NT2/D1 (cell line): ENCODE data around the gene PTPRG.

ENCODE experiments used
- DNase-seq: peaks from one replicate; pipeline ENCODE4 v3.0.0-alpha.2; 2011; ENCODE audit warnings: low read depth, low spot score
- H3K27me3 ChIP-seq: 2 replicates; pipeline ENCODE4 v1.6.0; 2011; ENCODE audit warnings: mild to moderate bottlenecking; ENCODE audit not compliant: insufficient read length, insufficient read depth
- H3K36me3 ChIP-seq: 2 replicates; pipeline ENCODE4 v1.6.1; 2011; ENCODE audit warnings: mild to moderate bottlenecking, low read length, mixed read lengths; ENCODE audit not compliant: insufficient read depth, insufficient read length
- H3K4me1 ChIP-seq: 2 replicates; pipeline ENCODE4 v1.5.1; 2011; ENCODE audit not compliant: insufficient read depth, insufficient read length
- H3K4me3 ChIP-seq: 2 replicates; pipeline ENCODE4 v1.5.1; 2011; ENCODE audit warnings: low read depth; ENCODE audit not compliant: insufficient read length
- H3K9ac ChIP-seq: 2 replicates; pipeline ENCODE4 v1.6.0; 2011; ENCODE audit warnings: low read depth; ENCODE audit not compliant: insufficient read length
- H3K9me3 ChIP-seq: 2 replicates; pipeline ENCODE4 v1.5.1; 2011; ENCODE audit warnings: mild to moderate bottlenecking, low read length; ENCODE audit not compliant: insufficient read depth
- SUZ12 ChIP-seq: IDR thresholded peaks from 2 replicates; pipeline ENCODE4 v1.6.1; 2011; ENCODE audit not compliant: insufficient read length, insufficient read depth; ENCODE audit errors: extremely low read depth
- YY1 ChIP-seq: IDR thresholded peaks from 2 replicates; pipeline ENCODE4 v1.6.1; 2011; ENCODE audit not compliant: insufficient read length, insufficient read depth
- ZNF274 ChIP-seq: IDR thresholded peaks from 2 replicates; pipeline ENCODE4 v1.6.1; 2011; ENCODE audit warnings: mild to moderate bottlenecking, low read depth, low read length

The PTPRG gene

DNA sequence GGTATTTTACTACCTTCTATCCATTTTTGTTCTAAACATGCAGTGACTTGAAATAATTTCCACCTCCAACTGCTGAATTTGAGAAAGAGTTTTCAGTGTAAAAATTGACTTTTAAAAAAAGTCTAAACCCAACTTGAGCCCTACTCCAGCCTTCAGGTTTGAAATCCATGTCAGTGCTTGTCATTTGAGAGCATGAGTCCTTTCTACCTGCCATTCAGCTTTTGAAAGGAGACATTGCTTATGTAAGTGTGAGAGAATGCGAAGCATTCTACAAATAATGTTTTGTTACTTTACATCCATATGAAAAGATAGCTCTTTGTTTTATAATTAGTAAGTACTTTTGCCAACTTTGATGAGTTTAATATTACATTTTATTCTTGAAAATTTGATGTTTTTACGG is 329.2 kb downstream of the PTPRG start:
- Histone ChIP-seq H3K4me1 (no peaks in the 10 kb centered on the region), H3K36me3 (no peaks in the 10 kb centered on the region), H3K9me3 (no peaks in the 10 kb centered on the region), H3K4me3 (no peak overlapping the region), H3K9ac (no peak overlapping the region), H3K27me3 (no peaks in the 10 kb centered on the region)
- DNase-seq, result no peak
- no peak for TF ChIP-seq YY1
- TF ChIP-seq ZNF274, result no peak
- TF ChIP-seq SUZ12, result no peak

DNA sequence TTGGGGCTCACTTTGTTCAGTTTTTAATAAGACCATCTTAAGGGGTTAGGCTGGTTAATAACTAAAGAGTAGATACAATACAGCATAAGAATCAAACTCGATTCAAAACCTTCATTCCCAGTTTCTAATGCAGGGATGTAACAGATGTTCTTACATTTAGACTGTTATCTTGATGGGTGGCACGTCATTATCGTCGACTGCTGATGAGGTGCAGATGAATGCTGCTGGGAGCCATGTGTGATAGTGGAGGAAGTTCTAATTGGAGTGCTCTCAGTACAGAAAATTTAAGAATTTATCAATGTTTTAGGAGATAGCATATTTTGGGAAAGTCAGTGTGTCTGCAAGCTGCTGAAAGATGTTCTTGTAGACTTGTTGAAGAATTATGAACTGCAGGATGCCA is 331.5 kb downstream of the PTPRG start:
- no peaks in the 10 kb centered on the region for H3K9me3 ChIP-seq

DNA sequence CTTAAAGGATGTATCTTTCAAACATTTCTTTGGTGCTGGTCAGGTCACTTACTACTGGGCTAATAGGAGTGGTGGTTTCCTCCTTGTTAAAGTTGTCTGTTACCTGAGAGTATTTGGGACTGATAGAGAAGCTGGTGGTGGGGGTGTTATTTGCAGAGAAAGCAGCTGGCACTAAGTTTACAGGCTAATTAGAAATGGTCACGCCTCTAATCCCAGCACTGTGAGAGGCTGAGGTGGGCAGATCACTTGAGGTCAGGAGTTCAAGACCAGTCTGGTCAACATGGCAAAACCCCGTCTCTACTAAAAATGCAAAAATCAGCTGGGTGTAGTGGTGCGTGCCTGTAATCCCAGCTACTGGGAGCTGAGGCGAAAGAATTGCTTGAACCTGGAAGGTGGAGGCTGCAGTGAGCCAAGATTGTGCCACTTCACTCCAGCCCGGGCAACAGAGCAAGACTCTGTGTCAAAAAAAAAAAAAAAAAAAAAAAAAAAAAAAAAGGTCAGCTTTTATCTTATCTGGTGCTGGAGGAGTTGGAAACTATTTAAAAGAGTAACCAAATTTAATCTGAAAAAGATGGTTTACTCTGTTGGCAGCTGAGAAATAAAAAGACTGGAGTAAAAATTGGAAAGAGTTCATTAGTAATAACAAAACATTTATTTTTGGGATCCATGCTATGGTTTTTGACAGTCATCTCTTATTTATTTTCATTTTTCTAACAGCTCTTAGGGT is 332.6 kb downstream of the PTPRG start:
- Histone ChIP-seq H3K9me3 (no peaks in the 10 kb centered on the region), H3K9ac (no peak overlapping the region), H3K4me1 (no peaks in the 10 kb centered on the region), H3K4me3 (no peak overlapping the region), H3K27me3 (no peaks in the 10 kb centered on the region), H3K36me3 (no peaks in the 10 kb centered on the region)
- no peak for DNase-seq
- TF ChIP-seq YY1 (no peak), SUZ12 (no peak), ZNF274 (no peak)

More for the DNA sequence above, 331.5 kb downstream of the PTPRG start:
- no peak for TF ChIP-seq SUZ12
- TF ChIP-seq ZNF274, result no peak
- TF ChIP-seq YY1, result no peak
- H3K27me3 ChIP-seq, result no peaks in the 10 kb centered on the region
- H3K4me3 ChIP-seq, result no peak overlapping the region
- no peak overlapping the region for H3K9ac ChIP-seq
- H3K4me1 ChIP-seq, result no peaks in the 10 kb centered on the region
- no peak for DNase-seq
- no peaks in the 10 kb centered on the region for H3K36me3 ChIP-seq

DNA sequence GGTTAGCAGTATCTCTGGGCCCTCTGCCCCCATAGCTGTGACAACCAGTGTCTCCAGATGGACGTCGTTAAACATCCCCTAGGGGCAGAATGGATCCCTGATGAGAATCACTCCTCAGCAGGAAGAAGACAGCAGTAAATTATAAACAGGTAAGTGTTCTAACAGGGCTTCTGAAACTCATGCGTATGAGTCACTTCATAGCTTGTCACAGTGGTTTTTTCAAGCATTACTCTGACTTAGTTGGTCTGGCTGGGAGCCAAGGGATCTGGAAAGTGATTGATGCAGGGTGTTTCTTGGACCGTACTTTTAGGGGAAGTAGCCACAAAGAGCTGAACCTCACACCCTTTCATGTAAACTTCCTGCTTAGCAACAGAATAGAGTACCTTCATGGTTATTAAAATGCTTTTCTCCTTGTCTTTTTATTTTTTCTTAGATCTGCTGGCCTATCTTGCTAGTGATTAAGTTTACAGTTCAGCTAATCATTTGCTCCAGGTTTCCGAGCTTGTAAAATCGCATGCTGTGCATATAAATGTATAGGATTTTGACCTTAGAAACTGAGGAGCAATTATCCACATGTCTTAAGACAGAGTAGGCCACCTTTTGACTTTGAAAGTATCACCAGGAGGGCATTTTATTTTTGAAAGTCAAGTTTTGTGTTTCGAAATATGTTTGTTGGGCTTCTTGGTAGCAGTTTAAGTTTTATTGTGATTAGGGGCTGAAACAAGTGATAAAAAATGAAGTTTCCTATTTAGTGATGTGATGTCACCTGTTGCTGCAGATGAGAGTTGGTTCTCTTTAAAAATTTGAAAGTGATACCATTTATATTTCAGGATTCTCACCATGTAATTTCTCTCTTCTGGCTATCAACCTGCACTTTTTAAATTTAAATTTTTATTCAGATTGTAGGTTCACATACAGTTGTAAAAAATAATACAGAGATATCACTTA is 333.9 kb downstream of the PTPRG start:
- H3K9ac ChIP-seq, result no peak overlapping the region
- no peaks in the 10 kb centered on the region for H3K36me3 ChIP-seq
- no peaks in the 10 kb centered on the region for H3K4me1 ChIP-seq
- TF ChIP-seq YY1 (no peak), SUZ12 (no peak), ZNF274 (no peak)
- no peaks in the 10 kb centered on the region for H3K9me3 ChIP-seq
- no peaks in the 10 kb centered on the region for H3K27me3 ChIP-seq
- peak; percentile 32 for DNase-seq
- H3K4me3 ChIP-seq, result no peak overlapping the region

DNA sequence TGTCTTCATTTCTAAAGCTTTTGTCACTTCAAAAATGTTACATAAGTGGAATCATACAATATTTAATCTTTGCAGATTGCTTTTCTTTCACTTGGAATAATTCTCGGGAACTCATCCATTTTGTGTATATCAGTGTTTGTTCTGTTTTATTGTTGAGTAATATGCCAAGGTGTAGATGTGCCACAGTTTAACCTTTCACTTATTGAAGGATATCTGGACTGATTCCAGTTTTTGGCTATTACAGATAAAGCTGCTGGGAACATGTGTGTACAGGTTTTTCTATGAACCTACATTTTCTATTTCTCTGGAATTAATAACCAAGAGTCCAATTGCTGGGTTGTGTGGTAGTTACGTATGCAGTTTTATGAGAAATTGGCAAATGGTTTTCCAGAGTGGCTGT is 334.9 kb downstream of the PTPRG start:
- Histone ChIP-seq H3K27me3 (no peaks in the 10 kb centered on the region), H3K9ac (no peak overlapping the region), H3K4me3 (no peak overlapping the region), H3K36me3 (no peaks in the 10 kb centered on the region), H3K4me1 (no peaks in the 10 kb centered on the region), H3K9me3 (no peaks in the 10 kb centered on the region)
- no peak for DNase-seq
- no peak for TF ChIP-seq YY1
- TF ChIP-seq SUZ12, result no peak
- TF ChIP-seq ZNF274, result no peak

DNA sequence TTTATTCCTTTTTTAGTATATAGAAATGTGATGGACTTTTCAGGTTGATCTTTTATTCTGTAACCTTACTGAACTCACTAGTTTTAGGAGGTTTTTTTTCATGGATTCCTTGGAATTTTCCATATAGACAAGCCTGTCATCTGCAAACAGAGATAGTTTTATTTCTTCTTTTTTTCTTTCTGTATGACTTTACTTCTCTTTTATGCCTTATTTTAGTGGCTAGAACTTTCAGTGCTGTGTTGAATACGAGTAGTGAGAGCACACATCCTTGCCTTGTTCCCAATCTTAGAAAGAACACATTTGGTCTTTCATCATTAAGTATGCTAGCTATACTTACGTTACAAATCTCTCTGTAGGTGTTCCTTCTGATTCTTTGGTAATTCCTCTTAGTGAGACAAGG is 336.5 kb downstream of the PTPRG start:
- Histone ChIP-seq H3K9ac (no peak overlapping the region), H3K36me3 (no peaks in the 10 kb centered on the region), H3K27me3 (no peaks in the 10 kb centered on the region), H3K4me3 (no peak overlapping the region), H3K4me1 (no peaks in the 10 kb centered on the region), H3K9me3 (no peaks in the 10 kb centered on the region)
- DNase-seq, result no peak
- TF ChIP-seq YY1, result no peak
